NB4 (cell line): ENCODE data around the gene DBH.

ENCODE experiments used
- CTCF ChIP-seq: IDR thresholded peaks from one replicate; pipeline ENCODE4 v1.5.1; 2012; ENCODE audit warnings: low read depth, low read length
- MAX ChIP-seq: IDR thresholded peaks from 2 replicates; pipeline ENCODE4 v1.6.1; 2011; ENCODE audit warnings: low read depth, low read length
- MYC ChIP-seq: IDR thresholded peaks from 2 replicates; pipeline ENCODE4 v1.6.1; 2011; ENCODE audit warnings: low read depth, low read length
- POLR2A ChIP-seq: IDR thresholded peaks from 2 replicates; pipeline ENCODE4 v1.6.1; 2011; ENCODE audit warnings: mild to moderate bottlenecking; ENCODE audit not compliant: insufficient read length; ENCODE audit errors: extremely low read depth

- TF ChIP-seq POLR2A: no peak
- TF ChIP-seq CTCF: no peak
- TF ChIP-seq MAX: no peak
- TF ChIP-seq MYC: no peak
Measured at GRCh38 chr9:133659516-133659915, 23.4 kb downstream of the DBH start.
